ENCODE data around the gene CT47A1. TPM values are rescaled to one million over a fixed set of nuclear protein-coding genes. Genes with fewer than 3 reads are reported as not detected.
"Not testable (repeated sequence)": the region's sequence is repeated elsewhere in the genome, so short reads cannot be mapped to it uniquely, and the experiment has no call there.

CT47A1 gene
- not detected for polyA plus RNA-seq

DNA sequence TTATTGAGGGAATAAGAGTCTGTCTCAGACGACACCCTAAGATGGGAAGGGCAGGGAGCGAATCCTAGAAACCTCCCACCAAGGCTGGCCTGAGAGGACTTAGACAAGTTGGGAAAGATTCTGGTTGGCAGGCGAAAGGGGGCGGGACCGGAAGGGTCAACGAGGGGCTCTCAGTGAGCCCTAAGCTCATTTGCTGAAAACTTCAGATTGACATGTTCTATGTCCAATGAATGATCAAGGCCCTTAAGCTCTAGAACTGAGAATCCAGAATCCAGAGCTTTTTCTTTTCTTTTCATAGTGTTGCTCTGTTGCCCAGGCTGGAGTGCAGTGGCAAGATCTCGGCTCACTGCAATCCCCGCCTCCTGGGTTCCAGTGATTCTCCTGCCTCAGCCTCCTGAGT is at the start of gene CT47A1:
Gene CT47A1, minus strand, starts transcription at position 101 of the 400 bp plus-strand sequence. CDS start 231 bp downstream, outside the sequence.
- not testable (repeated sequence) for H3K4me3 ChIP-seq (ENCODE audit: low read depth in 1 of 2, low read length in 2 of 2); H3K27me3 ChIP-seq (ENCODE audit: control insufficient read depth in 1 of 2, insufficient read depth in 2 of 2, low read length in 2 of 2); H3K4me1 ChIP-seq (ENCODE audit: control insufficient read depth in 2 of 2, insufficient read depth in 2 of 2, low read length in 1 of 2); H3K9me3 ChIP-seq (ENCODE audit: control insufficient read depth in 2 of 2, insufficient read depth in 1 of 2, low read depth in 1 of 2, low read length in 1 of 2); H3K36me3 ChIP-seq (ENCODE audit: control insufficient read depth in 2 of 2, insufficient read depth in 2 of 2, low read length in 1 of 2); H3K27ac ChIP-seq (ENCODE audit: low read depth in 2 of 2, low read length in 1 of 2)
- no CpG with 5 or more reads among the region's 8 CpGs for WGBS, 2 donors

DNA sequence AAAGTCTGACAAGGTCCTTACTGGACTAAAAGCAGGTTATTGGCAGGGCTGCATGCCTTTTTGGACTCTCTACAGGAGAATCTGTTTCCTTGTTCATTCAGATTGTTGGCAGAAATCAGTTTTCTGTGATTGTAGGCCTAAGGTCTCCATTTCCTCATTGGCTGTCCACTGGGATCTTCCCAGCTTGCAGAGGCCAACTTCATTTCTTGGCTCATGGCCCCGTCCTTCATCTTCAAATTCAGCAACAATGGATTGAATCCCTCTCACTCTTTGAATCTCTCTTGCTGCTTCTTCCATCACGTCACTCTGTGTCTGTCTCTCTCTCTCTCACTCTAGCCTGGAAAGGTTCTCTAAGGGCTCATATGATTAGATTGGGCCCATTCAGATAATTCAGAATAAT is 47.0 kb upstream of the CT47A1 start:
- Histone ChIP-seq H3K9me3 (ENCODE audit: control insufficient read depth in 2 of 2, insufficient read depth in 1 of 2, low read depth in 1 of 2, low read length in 1 of 2) (no peaks in the 10 kb centered on the region), H3K27me3 (ENCODE audit: control insufficient read depth in 1 of 2, insufficient read depth in 2 of 2, low read length in 2 of 2) (no peaks in the 10 kb centered on the region), H3K27ac (ENCODE audit: low read depth in 2 of 2, low read length in 1 of 2) (no peak overlapping the region), H3K4me1 (ENCODE audit: control insufficient read depth in 2 of 2, insufficient read depth in 2 of 2, low read length in 1 of 2) (no peaks in the 10 kb centered on the region), H3K4me3 (ENCODE audit: low read depth in 1 of 2, low read length in 2 of 2) (no peak overlapping the region), H3K36me3 (ENCODE audit: control insufficient read depth in 2 of 2, insufficient read depth in 2 of 2, low read length in 1 of 2) (no peaks in the 10 kb centered on the region)
- WGBS, 2 donors: 61 to 74% methylated on average over 2 of the region's 2 CpGs

DNA sequence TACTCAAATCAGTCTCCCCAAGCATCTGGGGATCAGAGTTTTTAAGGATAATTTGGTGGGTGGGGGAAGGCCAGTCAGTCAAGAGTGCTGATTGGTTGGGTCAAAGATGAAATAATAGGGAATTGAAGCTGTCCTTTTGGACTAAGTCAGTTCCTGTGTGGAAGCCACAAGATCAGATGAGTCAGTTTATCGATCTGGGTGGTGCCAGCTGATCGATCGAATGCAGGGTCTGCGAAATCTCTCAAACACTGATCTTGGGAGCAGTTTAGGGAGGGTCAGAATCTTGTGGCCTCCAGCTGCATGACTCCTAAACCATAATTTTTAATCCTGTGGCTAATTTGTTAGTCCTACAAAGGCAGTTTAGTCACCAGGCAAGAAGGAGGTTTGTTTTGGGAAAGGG is 44.5 kb upstream of the CT47A1 start:
- H3K36me3 ChIP-seq (ENCODE audit: control insufficient read depth in 2 of 2, insufficient read depth in 2 of 2, low read length in 1 of 2): no peaks in the 10 kb centered on the region
- H3K4me3 ChIP-seq (ENCODE audit: low read depth in 1 of 2, low read length in 2 of 2): no peak overlapping the region
- no peaks in the 10 kb centered on the region for H3K4me1 ChIP-seq (ENCODE audit: control insufficient read depth in 2 of 2, insufficient read depth in 2 of 2, low read length in 1 of 2)
- H3K27ac ChIP-seq (ENCODE audit: low read depth in 2 of 2, low read length in 1 of 2): no peak overlapping the region
- 90 to 93% methylated on average over 4 of the region's 4 CpGs for WGBS, 2 donors
- no peaks in the 10 kb centered on the region for H3K27me3 ChIP-seq (ENCODE audit: control insufficient read depth in 1 of 2, insufficient read depth in 2 of 2, low read length in 2 of 2)
- no peaks in the 10 kb centered on the region for H3K9me3 ChIP-seq (ENCODE audit: control insufficient read depth in 2 of 2, insufficient read depth in 1 of 2, low read depth in 1 of 2, low read length in 1 of 2)

- no peak overlapping the region for H3K27ac ChIP-seq (ENCODE audit: low read depth in 2 of 2, low read length in 1 of 2)
- WGBS, 2 donors: 44 to 53% methylated on average over 1 of the region's 1 CpG
- H3K27me3 ChIP-seq (ENCODE audit: control insufficient read depth in 1 of 2, insufficient read depth in 2 of 2, low read length in 2 of 2): no peaks in the 10 kb centered on the region
- H3K4me1 ChIP-seq (ENCODE audit: control insufficient read depth in 2 of 2, insufficient read depth in 2 of 2, low read length in 1 of 2): no peaks in the 10 kb centered on the region
- no peak overlapping the region for H3K4me3 ChIP-seq (ENCODE audit: low read depth in 1 of 2, low read length in 2 of 2)
- H3K9me3 ChIP-seq (ENCODE audit: control insufficient read depth in 2 of 2, insufficient read depth in 1 of 2, low read depth in 1 of 2, low read length in 1 of 2): no peaks in the 10 kb centered on the region
- no peaks in the 10 kb centered on the region for H3K36me3 ChIP-seq (ENCODE audit: control insufficient read depth in 2 of 2, insufficient read depth in 2 of 2, low read length in 1 of 2)
Observed at GRCh38 chrX:121028419-121028818, 42.9 kb upstream of the CT47A1 start.

DNA sequence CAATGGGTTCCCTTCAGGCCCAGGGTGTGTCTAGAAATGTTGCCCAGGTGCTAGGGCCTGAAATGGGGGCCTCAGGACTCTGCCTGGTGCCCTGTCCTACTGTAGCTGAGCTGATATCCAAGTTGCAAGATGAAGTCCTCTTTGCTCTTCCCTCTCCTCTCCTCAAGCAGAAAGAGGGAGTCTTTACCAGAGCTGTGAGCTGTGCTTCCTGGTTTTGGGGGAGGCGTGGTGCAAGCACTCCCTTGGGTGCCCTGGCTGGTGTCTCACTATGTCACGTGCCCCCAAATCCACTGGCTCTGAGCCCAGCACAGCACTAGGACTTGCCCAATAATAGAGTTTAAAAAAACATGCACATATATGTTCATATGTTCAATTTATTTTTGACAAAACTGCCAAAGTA is 29.3 kb upstream of the CT47A1 start:
- Histone ChIP-seq H3K27ac (ENCODE audit: low read depth in 2 of 2, low read length in 1 of 2) (no peak overlapping the region), H3K4me1 (ENCODE audit: control insufficient read depth in 2 of 2, insufficient read depth in 2 of 2, low read length in 1 of 2) (peaks cover 0 to 3% of the 10 kb centered on the region in 2 donors), H3K36me3 (ENCODE audit: control insufficient read depth in 2 of 2, insufficient read depth in 2 of 2, low read length in 1 of 2) (no peaks in the 10 kb centered on the region), H3K4me3 (ENCODE audit: low read depth in 1 of 2, low read length in 2 of 2) (no peak overlapping the region), H3K27me3 (ENCODE audit: control insufficient read depth in 1 of 2, insufficient read depth in 2 of 2, low read length in 2 of 2) (no peaks in the 10 kb centered on the region), H3K9me3 (ENCODE audit: control insufficient read depth in 2 of 2, insufficient read depth in 1 of 2, low read depth in 1 of 2, low read length in 1 of 2) (peaks cover 0 to 4% of the 10 kb centered on the region in 2 donors)
- 54 to 58% methylated on average over 2 of the region's 2 CpGs for WGBS, 2 donors

GRCh38 chrX:121013897-121014455 is 28.4 kb upstream of the CT47A1 start:
- no peak overlapping the region for H3K4me3 ChIP-seq (ENCODE audit: low read depth in 1 of 2, low read length in 2 of 2)
- H3K27ac ChIP-seq (ENCODE audit: low read depth in 2 of 2, low read length in 1 of 2): no peak overlapping the region
- no peaks in the 10 kb centered on the region for H3K36me3 ChIP-seq (ENCODE audit: control insufficient read depth in 2 of 2, insufficient read depth in 2 of 2, low read length in 1 of 2)
- peaks cover 0 to 4% of the 10 kb centered on the region in 2 donors for H3K9me3 ChIP-seq (ENCODE audit: control insufficient read depth in 2 of 2, insufficient read depth in 1 of 2, low read depth in 1 of 2, low read length in 1 of 2)
- peaks cover 0 to 3% of the 10 kb centered on the region in 2 donors for H3K4me1 ChIP-seq (ENCODE audit: control insufficient read depth in 2 of 2, insufficient read depth in 2 of 2, low read length in 1 of 2)
- H3K27me3 ChIP-seq (ENCODE audit: control insufficient read depth in 1 of 2, insufficient read depth in 2 of 2, low read length in 2 of 2): no peaks in the 10 kb centered on the region

- peaks cover 0 to 3% of the 10 kb centered on the region in 2 donors for H3K4me1 ChIP-seq (ENCODE audit: control insufficient read depth in 2 of 2, insufficient read depth in 2 of 2, low read length in 1 of 2)
- no peak overlapping the region for H3K27ac ChIP-seq (ENCODE audit: low read depth in 2 of 2, low read length in 1 of 2)
- H3K36me3 ChIP-seq (ENCODE audit: control insufficient read depth in 2 of 2, insufficient read depth in 2 of 2, low read length in 1 of 2): no peaks in the 10 kb centered on the region
- 75 to 77% methylated on average over 7 of the region's 7 CpGs for WGBS, 2 donors
- H3K9me3 ChIP-seq (ENCODE audit: control insufficient read depth in 2 of 2, insufficient read depth in 1 of 2, low read depth in 1 of 2, low read length in 1 of 2): peaks cover 0 to 4% of the 10 kb centered on the region in 2 donors
- H3K27me3 ChIP-seq (ENCODE audit: control insufficient read depth in 1 of 2, insufficient read depth in 2 of 2, low read length in 2 of 2): no peaks in the 10 kb centered on the region
- no peak overlapping the region for H3K4me3 ChIP-seq (ENCODE audit: low read depth in 1 of 2, low read length in 2 of 2)
Observed at GRCh38 chrX:121011254-121011653, 25.7 kb upstream of the CT47A1 start.

DNA sequence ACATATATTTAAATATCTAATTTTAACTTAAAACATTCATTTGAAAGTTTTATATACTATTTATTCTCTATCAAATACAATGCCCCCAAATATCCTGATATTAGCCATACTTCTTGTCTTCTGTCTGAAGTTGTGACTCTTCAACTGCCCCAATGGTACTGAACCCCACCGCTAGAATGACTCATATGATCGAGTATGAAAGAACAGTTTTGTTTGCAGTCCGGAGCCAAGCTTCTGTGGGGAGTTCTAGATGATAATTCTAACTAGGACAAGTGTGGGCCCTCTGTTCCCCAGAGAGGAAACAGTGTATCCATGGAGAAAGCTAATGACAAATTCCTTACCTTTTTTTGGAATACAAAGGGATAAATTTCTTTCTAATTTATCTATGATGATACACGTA is 24.7 kb upstream of the CT47A1 start:
- peaks cover 0 to 4% of the 10 kb centered on the region in 2 donors for H3K9me3 ChIP-seq (ENCODE audit: control insufficient read depth in 2 of 2, insufficient read depth in 1 of 2, low read depth in 1 of 2, low read length in 1 of 2)
- WGBS, 2 donors: 49 to 65% methylated on average over 4 of the region's 4 CpGs
- H3K27me3 ChIP-seq (ENCODE audit: control insufficient read depth in 1 of 2, insufficient read depth in 2 of 2, low read length in 2 of 2): no peaks in the 10 kb centered on the region

DNA sequence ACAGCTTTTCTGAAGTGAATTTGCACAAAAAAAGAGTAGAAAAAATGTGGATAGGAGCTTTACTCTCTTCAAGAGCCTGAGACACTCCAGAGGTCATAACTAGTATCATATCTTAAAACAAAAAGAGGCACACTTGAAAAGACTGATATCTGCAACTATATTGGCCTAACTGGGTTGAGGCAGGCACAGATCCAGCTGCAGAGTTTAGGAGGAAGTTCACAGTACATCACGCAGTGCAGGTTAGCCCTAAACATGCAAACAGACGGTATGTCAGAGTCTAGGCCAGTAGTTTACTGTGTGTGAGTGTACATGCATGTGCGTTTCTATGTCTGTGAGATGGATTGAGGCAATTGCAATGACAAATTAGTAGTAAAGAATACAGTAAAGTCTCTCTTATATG is 24.2 kb upstream of the CT47A1 start:
- Histone ChIP-seq H3K4me1 (ENCODE audit: control insufficient read depth in 2 of 2, insufficient read depth in 2 of 2, low read length in 1 of 2) (peaks cover 0 to 3% of the 10 kb centered on the region in 2 donors), H3K27me3 (ENCODE audit: control insufficient read depth in 1 of 2, insufficient read depth in 2 of 2, low read length in 2 of 2) (no peaks in the 10 kb centered on the region), H3K36me3 (ENCODE audit: control insufficient read depth in 2 of 2, insufficient read depth in 2 of 2, low read length in 1 of 2) (no peaks in the 10 kb centered on the region), H3K27ac (ENCODE audit: low read depth in 2 of 2, low read length in 1 of 2) (no peak overlapping the region), H3K9me3 (ENCODE audit: control insufficient read depth in 2 of 2, insufficient read depth in 1 of 2, low read depth in 1 of 2, low read length in 1 of 2) (peaks cover 0 to 2% of the 10 kb centered on the region in 2 donors), H3K4me3 (ENCODE audit: low read depth in 1 of 2, low read length in 2 of 2) (no peak overlapping the region)
- 72 to 78% methylated on average over 3 of the region's 3 CpGs for WGBS, 2 donors

More for the DNA sequence above, 24.7 kb upstream of the CT47A1 start:
- peaks cover 0 to 3% of the 10 kb centered on the region in 2 donors for H3K4me1 ChIP-seq (ENCODE audit: control insufficient read depth in 2 of 2, insufficient read depth in 2 of 2, low read length in 1 of 2)
- H3K4me3 ChIP-seq (ENCODE audit: low read depth in 1 of 2, low read length in 2 of 2): no peak overlapping the region
- H3K36me3 ChIP-seq (ENCODE audit: control insufficient read depth in 2 of 2, insufficient read depth in 2 of 2, low read length in 1 of 2): no peaks in the 10 kb centered on the region
- H3K27ac ChIP-seq (ENCODE audit: low read depth in 2 of 2, low read length in 1 of 2): no peak overlapping the region

- no peaks in the 10 kb centered on the region for H3K4me1 ChIP-seq (ENCODE audit: control insufficient read depth in 2 of 2, insufficient read depth in 2 of 2, low read length in 1 of 2)
- no peak overlapping the region for H3K4me3 ChIP-seq (ENCODE audit: low read depth in 1 of 2, low read length in 2 of 2)
- no peak overlapping the region for H3K27ac ChIP-seq (ENCODE audit: low read depth in 2 of 2, low read length in 1 of 2)
- no peaks in the 10 kb centered on the region for H3K36me3 ChIP-seq (ENCODE audit: control insufficient read depth in 2 of 2, insufficient read depth in 2 of 2, low read length in 1 of 2)
- H3K9me3 ChIP-seq (ENCODE audit: control insufficient read depth in 2 of 2, insufficient read depth in 1 of 2, low read depth in 1 of 2, low read length in 1 of 2): no peaks in the 10 kb centered on the region
- H3K27me3 ChIP-seq (ENCODE audit: control insufficient read depth in 1 of 2, insufficient read depth in 2 of 2, low read length in 2 of 2): no peaks in the 10 kb centered on the region
- WGBS, 2 donors: 81 to 82% methylated on average over 1 of the region's 1 CpG
Observed at GRCh38 chrX:121008920-121009319, 23.4 kb upstream of the CT47A1 start.

Data from esophagus (tissue), 2 donors.